ENCODE measurements around the gene ABRACL.
"Not testable (repeated sequence)": the region's sequence is repeated elsewhere in the genome, so short reads cannot be mapped to it uniquely, and the experiment has no call there.

Gene ABRACL, protein sequence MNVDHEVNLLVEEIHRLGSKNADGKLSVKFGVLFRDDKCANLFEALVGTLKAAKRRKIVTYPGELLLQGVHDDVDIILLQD

DNA sequence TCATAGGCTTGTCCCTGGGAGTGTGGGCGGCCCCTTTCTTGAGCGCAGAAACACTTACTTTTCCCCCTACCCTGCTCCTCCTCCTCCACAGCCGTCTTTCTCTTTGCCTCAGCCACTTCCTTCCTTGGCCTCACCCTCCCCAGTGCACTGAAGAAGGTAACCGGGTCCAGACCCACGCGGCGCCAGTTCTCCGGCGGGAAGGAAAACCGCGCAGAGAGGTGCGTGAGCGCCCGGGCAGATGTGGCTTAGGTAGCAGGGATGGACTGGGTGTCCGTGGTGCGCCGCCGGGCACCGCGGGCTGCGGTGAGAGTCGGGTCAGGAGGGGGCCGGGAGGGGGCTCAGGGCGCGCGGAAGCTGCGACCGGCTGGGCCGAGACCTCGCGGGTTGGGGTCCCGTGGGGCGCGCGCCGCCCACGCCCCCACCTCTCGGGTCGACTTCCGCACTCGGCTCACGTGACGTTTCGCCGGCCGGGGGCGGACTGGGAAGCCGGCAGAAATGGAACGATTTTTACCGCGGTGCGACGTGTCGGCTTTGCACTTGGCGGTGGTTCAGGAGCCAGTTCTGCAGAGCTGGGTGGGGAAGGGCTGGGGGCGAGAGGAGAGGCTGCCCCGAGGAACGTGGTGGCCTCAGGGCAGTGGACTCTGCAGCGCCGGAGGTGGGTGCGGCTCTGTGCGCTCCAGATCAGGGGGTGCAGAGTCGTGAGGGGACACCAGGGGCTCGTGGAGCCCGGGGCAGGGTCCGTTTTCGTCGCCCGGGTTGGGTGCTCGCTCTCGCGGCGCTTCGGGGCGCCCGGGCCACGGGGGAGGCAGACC is at the start of gene ABRACL:
Gene ABRACL, plus strand, starts transcription at position 88 of the 812 bp plus-strand sequence. CDS start 5,416 bp downstream, outside the sequence.
- peak; percentile 70 for DNase-seq

DNA sequence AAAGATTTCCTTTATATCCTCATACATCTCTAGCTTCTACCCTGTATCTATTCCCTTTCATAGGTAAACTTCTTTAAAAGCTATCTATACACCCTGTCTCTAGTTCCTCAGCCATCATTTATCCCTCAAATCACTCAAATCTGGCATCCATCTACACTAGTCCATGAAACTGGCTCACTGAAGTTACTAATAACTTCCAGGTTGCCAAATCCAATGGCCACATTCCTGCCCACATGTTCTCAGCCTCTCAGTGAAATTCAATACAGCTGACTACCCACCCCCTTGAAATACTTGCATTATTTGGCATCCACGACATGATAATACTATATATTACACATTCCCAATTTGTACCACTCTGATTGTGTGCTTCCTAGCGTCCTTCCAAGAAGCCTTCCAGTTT is 49.2 kb upstream of the ABRACL start:
- no peak for DNase-seq

DNA sequence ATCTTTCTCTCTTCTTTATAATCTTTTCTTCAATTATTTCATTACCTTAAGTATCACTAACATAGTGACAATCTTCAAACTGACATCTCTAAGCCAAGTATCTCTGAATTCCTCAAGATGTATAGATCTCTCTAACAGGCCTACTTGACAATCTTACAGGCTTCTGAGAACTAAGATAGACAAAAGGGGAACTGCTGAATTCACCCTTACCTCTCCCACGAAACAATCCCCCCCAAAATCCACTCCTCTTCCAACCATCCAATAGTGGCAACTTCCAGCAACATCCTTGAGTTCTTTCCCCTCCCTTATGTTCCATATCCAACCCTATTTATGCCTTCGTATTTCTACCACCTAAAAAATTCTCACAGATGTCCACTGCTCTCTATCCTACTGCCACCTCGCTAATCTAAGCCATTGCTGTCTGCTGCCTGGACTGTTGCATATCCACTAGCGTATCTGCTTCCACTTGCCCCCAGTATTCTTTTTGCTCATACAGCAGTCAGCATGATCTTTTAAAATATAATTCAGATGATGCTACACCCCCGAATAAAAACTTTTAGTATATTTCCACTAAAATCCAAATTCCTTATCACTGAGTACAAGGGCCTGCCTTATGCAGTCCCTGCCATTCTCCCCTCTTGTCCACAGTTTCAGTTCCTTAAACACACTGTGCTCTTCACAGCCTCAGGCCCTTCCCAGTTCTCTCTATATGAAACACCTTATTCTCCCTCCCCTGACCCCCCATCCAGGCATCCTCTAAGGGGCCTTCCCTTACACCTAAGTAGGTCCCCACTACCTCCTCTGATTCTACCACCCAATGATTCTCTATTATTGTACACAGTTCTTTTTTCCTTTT is 48.5 kb upstream of the ABRACL start:
- no peak for DNase-seq

DNA sequence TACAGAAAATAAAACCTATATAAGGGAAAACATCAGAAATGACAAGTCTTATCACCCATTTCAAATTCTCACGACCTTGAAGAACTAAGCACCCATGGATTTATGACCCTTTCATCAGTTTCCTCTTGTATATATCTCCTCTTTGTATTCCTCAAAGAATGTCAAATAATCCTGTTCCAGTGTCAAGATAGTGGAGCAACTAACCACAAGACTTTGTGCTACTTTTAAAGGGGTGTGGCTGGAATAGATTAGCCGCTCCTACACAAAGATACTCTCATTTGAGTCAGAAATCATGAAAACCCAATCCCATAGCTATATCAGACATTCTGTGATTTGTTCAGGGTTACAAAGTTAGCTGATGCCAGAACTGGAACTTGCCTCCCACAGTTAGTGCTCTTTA is 47.1 kb upstream of the ABRACL start:
- DNase-seq: no peak

DNA sequence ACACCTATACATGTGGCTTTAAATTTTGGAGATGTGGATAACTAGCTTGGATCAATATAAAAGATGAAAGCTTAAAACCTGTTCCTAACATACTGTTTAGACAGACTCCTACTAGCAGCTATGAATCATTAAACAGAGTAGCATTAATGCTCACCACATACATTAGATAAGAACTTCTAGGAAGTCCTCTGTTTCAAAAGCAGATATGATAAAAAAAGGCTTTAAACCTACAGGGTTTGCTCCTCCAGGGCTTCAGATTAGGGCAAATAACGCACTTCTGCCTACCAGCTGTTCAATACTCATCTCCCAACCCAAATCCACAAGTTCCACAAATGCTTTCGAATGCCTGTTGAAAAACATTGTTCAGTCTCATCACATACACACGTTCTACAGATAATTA is 42.0 kb upstream of the ABRACL start:
- peak; percentile 39 for DNase-seq

DNA sequence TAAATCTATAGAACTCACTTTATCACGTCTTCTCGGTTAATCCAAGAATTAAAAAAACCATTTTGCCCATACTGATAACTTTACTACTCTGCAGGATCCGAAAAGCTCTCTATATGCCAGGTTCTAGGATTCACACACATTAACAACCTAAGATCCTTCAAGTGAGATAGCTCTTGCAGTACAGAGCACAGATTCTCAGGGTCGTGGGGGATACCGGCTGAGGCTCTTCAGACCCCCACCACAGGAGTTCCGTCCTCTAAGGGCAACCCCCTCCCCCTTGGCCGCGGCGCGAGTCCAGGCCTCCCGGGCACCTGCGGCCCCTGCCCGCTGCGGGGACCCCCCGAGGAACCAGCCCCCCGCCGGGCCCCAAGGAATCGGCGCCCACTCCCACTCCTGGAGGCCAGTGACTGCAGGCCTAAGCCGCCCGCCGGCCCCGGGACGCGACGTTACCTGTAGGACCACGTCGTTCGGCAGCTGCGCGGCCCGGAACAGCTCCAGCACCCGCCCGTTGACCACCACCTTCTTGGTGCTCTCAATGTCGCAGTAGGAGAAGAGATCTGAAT is 41.4 kb upstream of the ABRACL start:
- DNase-seq: no peak

DNA sequence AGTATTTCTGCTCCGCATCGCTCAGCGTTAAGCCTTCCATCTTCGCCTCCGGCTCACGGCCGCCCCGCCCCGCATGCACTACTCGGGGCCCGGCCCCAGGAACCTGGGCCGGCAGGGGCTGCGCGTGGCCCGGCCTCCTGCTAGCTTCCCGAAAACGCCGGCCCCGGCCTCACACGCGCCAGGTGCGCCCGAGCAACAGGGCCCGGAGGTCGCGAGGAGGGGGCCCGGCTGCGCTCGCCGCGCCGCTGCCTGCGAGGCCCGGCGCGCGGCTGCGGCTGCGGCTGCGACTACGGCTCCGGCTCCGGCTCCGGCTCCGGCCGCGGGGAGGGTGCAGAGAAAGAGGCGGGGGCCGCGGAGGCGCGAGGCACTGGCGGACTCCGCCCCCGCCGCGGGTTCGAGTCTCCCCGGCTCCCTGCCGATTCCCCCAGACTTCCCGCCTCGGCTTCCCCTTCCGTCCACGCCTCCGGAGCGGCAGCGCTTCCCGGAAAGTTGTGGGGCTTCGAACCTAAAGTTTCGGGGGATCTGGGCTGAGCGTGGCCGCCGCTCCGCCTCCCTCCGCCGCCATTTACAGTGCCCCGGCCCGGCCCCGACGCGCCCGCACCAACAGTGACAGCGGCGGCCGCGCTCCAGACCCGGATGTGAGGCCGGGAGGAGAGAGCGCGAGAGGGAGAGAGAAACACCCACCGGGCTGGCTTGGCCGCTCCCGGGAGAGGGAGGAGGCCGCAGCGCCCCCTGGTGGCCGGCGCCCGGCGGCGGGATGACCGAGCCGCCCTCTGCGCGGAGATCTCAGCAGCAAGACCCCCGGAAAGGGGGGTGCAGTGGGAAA is 40.7 kb upstream of the ABRACL start, which contains the start of gene REPS1:
Gene REPS1, minus strand, starts transcription at position 611 of the 826 bp plus-strand sequence. Its CDS starts 571 bp downstream, at position 40.
- peak; percentile 85 for DNase-seq

DNA sequence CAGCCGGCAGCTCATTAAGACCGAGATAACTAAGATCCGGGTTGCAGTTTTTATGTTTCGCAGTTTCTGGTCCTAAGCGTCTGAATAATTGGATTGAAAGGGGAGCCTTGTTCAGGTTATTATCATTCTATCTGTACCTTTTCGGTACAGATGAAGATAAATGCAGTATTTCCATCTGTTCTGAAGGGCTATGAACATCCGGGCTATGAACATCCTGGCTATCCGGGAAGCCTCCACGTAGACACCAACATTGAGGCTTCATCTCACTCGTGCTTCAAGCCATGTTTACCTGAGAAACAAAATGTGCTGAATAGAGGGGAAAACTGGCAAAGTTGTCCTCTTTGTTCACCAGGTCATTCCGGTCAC is 40.1 kb upstream of the ABRACL start:
- no peak for DNase-seq

DNA sequence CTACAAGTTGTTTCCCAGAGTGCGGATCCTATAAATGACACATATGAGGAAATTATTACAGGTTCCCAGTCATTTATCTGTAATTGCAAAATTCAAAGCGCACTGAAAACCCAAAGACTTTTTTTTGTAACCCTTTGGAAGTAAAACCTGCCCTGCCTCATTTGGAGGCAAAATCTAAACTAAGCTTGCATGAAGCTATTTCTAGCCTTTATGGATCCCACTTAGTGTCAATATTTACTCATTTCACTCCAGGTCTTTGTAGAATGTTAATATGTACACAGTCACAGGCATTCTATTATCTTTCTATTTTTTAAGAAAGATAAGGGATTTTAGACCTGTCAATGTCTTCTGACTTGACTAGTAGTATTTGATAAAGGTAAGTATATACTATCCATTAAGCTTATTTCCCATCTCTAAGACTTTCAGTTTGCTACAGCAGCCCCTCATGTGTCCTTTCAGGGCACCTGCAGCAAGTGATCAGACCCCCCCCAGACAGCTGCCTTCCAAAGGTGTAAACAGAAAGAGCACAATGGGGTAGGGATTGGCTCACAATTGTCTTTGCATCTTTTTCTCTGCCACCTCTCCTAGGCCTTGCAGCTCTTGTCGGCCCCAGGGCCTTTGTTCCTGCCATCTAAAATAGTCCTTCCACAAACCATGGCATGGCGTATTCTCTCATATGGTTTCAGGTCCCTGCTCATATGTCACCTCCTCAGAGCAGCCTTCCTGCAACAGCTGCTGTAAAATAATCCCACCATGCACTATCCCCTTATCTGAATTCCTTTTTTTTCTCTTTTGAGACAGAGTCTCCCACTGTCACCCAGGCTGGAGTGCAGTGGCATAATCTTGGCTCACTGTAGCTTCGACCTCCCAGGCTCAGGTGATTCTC is 39.2 kb upstream of the ABRACL start:
- no peak for DNase-seq

DNA sequence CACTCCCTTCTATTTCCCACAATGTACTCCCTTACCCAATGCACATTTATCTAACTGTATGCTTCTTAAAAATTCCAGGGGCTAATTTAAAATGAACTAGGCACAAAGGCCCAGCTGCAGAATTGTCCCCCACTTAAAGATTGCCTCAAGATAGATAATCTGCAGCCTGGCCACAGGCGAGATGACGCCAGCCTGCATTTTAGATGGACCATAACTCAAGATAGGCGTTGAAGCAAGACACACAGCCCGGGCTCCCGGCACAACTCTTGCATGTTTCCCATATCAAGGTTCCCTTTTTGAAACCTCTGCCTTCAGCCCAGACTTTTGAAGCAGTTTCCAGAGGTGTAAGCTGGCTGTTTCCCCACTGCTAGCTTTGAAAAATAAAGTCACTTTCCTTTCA is 37.3 kb upstream of the ABRACL start:
- DNase-seq: no peak

DNA sequence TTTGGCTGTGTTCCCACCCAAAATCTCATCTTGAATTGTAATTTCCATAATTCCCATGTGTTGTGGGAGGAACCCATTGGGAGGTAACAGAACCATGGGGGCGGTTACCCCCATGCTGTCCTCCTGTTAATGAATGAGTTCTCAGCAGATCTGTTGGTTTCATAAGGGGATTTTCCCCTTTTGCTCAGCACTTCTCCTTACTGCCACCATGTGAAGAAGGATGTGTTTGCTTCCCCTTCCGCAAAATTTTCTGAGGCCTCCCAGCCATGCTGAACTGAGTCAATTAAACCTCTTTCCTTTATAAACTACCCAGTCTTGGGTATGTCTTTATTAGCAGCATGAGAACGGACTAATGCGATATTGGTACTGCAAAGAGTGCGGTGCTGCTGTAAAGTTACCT is 35.6 kb upstream of the ABRACL start:
- DNase-seq: not testable (repeated sequence)

DNA sequence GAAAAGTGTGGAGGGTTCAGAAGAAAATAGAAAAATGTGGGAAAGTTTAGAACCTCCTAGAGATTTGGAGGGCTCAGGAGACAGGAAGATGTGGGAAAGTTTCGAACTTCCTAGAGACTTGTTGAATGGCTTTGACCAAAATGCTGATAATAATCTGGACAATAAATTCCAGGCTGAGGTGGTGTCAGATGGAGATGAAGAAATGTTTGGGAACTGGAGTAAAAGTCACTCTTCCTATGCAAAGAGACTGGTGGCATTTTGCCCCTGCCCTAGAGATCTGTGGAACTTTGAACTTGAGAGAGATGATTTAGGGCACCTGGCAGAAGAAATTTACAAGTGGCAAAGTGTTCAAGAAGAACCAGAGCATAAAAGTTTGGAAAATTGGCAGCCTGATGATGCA is 35.1 kb upstream of the ABRACL start:
- not testable (repeated sequence) for DNase-seq

DNA sequence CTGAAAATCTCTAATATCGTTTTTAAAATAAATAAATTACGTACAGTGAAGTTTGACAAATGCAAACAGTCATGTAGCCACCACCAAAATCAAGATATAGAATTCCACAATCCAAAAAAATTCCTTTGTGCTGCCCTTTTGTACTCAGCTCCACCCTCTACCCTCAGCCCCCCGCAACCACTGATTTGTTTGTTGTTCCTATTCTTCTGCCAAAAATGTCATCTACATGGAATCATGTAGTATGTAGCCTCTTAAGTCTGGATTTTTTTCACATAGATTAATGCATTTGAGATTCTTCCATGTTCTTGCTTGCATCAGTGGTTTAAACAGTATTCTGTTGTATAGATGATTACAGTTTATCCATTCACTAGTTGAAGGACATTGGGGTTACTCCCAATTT is 32.0 kb upstream of the ABRACL start:
- no peak for DNase-seq

DNA sequence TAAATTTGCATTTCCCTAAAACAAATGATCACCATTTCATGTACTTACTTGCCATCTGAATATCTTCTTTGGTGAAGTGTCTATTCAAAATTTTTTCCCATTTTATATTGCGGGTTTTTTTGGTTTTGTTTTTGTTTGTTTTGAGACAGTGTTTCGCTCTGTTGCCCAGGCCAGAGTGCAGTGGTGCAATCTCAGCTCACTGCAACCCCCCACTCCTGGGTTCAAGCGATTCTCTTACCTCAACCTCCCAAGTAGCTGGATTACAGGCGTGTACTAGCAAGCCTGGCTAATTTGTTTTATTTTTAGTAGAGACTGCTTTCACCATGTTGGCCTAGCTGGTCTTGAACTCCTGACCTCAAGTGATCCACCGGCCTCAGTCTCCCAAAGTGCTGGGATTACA is 31.4 kb upstream of the ABRACL start:
- DNase-seq: no peak

DNA sequence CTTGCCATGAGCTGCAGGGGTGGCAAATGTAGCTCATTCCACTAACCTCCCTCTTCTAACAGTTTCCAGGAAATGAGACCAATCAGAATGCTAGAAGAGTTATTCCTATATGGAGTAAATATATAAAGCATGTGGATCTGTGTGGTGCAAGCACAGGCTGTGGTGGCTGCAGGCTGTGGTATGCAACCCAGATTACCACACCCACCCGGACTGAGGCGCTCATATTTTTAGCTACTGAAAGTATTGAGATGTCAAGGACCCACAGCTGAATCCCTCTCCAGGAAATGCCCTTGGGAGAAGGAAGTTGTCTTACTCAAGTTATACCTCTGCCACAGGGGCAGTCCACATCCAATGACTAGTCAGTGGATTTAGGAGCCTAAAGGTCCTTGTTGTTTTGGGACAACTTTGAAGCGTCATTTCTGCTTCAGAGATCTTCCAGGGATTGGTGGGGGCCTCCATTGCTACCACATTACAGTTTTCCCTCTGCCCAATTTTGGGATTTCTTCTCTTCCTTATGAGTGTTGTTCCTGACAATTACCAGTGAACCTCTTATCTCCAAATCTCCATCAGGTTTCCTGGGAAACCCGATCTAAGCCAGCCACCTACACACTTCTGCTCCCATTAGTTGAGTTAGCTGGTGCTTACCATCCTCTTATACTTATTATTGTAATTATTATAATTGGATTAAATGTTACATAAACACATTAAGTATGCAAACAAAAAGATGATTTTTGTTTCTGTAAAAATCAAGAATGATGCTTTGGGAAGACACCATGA is 28.4 kb upstream of the ABRACL start:
- DNase-seq: no peak

DNA sequence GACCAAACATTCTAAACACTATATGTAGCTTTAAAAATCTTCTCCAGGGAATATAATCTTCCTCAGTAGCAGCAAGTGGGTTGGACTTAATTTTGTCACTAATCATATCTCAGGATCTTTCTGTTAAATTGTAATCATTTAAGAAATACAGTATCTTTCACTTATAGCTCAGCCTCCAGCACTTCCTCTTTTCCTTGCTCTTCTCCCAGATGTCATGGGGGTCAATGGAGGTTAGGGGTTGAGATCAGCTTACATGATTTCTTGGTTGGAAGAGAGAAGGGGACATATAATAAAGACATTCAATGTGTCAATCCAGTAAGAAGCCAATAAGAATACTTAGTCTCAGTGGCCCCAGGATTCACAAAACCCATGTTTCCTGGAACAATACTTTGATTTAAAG is 24.8 kb upstream of the ABRACL start:
- DNase-seq: no peak

DNA sequence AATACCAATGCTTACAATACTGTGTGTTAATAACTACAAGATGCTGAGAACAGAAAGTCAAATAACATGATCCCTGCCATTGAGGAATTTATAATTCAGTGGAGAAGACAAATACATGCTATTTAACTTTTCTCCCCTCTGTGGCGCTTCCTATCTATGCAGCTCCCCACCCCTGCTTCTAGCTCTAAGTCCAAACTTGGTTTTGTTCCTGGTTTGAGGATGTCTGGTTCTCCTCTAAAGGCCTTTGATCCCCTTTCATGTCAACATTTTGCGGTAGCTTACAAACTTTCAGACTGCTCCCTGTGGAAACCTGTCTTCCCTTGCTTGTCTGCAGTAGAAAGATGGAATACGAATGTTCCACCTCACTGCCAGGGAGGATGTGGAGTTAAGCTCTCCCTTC is 22.1 kb upstream of the ABRACL start:
- DNase-seq: no peak

DNA sequence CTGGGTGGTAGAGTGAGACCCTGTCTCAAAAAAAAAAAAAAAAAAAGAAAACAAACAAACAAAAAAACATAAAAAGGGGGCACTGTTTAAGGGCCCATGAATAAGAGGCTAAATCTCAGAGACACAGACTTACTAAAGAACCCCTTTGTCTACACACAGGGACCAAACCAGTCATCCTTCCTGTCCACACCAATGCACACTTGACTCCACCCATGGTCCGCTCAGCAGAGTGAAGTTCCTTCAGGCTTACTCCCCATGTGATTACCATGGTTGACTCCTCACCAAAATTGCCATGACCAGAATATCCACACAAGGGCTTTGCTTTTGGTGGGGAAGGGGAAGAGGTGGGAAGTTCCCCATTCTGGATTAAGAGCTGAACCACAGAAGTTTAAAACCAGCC is 21.1 kb upstream of the ABRACL start:
- DNase-seq: no peak

DNA sequence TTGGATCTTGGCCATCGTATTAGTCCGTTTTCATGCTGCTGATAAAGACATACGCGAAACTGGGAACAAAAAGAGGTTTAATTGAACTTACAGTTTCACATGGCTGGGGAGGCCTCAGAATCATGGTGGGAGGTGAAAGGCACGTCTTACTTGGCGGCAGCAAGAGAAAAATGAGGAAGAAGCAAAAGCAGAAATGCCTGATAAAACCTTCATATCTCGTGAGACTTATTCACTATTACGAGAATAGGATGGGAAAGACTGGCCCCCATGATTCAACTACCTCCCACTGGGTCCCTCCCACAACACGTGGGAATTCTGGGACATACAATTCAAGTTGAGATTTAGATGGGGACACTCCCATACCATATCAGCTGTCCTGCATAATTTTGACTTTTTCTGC is 20.4 kb upstream of the ABRACL start:
- no peak for DNase-seq

DNA sequence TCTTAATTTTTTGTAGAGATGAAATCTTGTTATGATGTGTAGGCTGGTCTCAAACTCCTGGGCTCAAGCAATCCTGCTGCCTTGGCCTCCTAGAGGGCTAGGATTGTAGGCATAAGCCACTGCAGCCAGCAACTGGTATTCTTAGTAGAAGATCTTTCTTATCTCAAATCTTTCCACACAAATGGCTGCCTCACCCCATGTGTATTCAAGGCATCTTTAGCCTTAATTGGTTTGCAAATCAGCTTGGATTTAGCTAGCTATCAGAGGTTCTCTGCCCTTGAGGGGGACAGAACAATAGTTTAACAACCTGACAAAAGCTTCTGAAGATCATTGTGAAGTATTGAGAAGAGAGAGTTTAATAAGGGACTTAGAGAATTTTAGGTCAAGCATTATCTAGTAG is 17.9 kb upstream of the ABRACL start:
- no peak for DNase-seq

DNA sequence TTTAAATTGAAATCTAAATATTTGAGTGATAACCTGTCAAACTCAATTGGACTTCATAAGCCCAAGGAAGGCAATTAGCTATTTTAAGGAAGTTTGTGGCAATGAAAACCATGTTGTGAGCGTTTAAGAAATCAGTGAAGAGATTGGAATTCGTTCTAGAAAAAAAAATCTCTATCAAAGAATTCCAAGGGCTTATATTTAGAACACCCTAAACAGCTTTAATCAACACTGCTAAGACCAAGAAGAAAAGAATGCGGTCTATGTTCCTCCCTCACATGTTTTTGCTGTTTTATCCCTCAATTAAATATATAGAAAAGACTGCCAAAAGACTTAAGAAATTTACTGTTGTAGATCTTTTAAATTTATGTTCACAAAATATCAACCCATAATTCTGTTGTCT is 16.6 kb upstream of the ABRACL start:
- DNase-seq: no peak
